Lower lobe of right lung (tissue), 2 donors: ENCODE results near the gene COL4A2. TPM values are rescaled to one million over a fixed set of nuclear protein-coding genes. Genes with fewer than 3 reads are reported as not detected.
A peak's percentile ranks its signal among the peaks of the same experiment; 100 is the strongest.

ENCODE experiments used
- ATAC-seq, 2 donors: fragments of 200-7000 bp; cut with Tn5 transposase; one replicate each; pipeline ENCODE4 v1.9.1; 2020 to 2022; ENCODE audit warnings: mild to moderate bottlenecking in 2 of 2, moderate library complexity in 2 of 2
- DNase-seq: peaks from one replicate; pipeline ENCODE4 v3.0.0-alpha.2; 2020
- H3K27ac ChIP-seq: fragments of 200-600 bp; one replicate; pipeline ENCODE4 v1.8.0; 2022
- H3K27me3 ChIP-seq: fragments of 200-600 bp; one replicate; pipeline ENCODE4 v1.8.0; 2022; ENCODE audit warnings: low read depth
- H3K36me3 ChIP-seq: fragments of 200-600 bp; one replicate; pipeline ENCODE4 v1.8.0; 2022; ENCODE audit warnings: mild to moderate bottlenecking
- H3K4me1 ChIP-seq: fragments of 200-600 bp; one replicate; pipeline ENCODE4 v1.8.0; 2022
- H3K4me3 ChIP-seq: fragments of 200-600 bp; one replicate; pipeline ENCODE4 v1.8.0; 2022; ENCODE audit warnings: mild to moderate bottlenecking
- H3K9me3 ChIP-seq: fragments of 200-600 bp; one replicate; pipeline ENCODE4 v1.8.0; 2022
- CTCF ChIP-seq: fragments of 200-600 bp; IDR thresholded peaks from one replicate; pipeline ENCODE4 v1.8.0; 2022; ENCODE audit warnings: antibody characterized with exemption, mild to moderate bottlenecking
- intact Hi-C: fragments of 100-400 bp; cut with DNase I; formaldehyde crosslinking; loops from one replicate; pipeline ENCODE4 v1.11.0; 2022
- total RNA-seq: library from RNA; stranded (reverse); fragmentation: NEBNext Ultra II Directional; extraction: Animal tissue kit (Norgen Biotek cat#: 25700); gene quantifications from one replicate; pipeline ENCODE4 v1.2.1, GENCODE V29; 2021
- donor health status: DM: no; HTN: yes; CAD: no; lungs with severe emphysema.

The COL4A2 gene
- total RNA-seq, 1 donor from 2014 or later: 185 TPM

DNA sequence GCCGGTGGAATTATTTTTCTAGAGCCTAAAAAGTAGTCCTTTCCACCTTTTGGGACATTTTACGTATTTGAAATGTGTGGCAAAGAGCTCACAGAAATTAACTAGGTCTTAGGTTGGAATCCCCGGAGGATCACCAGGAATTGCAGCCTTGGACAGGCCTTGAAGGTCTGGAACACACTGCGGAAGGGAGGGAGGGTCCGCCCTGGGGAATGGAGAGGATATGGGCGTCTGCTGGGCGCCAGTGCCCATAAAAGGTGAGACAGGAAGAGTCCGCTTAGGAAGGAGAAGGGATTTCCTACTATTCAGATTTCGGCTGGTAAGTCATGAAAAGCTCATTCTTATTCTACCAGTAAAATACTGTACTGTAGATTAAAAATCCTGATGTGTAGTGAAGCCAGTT lies 111.9 kb downstream of the COL4A2 start:
- DNase-seq (no peak), ATAC-seq (peak in 1 of 2 donors; percentile 29)
- Histone ChIP-seq H3K9me3 (no peaks in the 10 kb centered on the region), H3K27me3 (no peaks in the 10 kb centered on the region), H3K36me3 (no peaks in the 10 kb centered on the region), H3K4me3 (no peak overlapping the region), H3K27ac (peak overlapping the region; percentile 9), H3K4me1 (peaks cover 39% of the 10 kb centered on the region)
- intact Hi-C loops: no loop called here
- no peak for TF ChIP-seq CTCF

GRCh38 chr13:110419381-110419791 lies 112.3 kb downstream of the COL4A2 start:
- Histone ChIP-seq H3K4me1 (peaks cover 39% of the 10 kb centered on the region), H3K9me3 (no peaks in the 10 kb centered on the region), H3K4me3 (no peak overlapping the region), H3K36me3 (no peaks in the 10 kb centered on the region), H3K27ac (peak overlapping the region; percentile 9), H3K27me3 (no peaks in the 10 kb centered on the region)
- TF ChIP-seq CTCF: no peak
- intact Hi-C loops: no loop called here
- DNase-seq (no peak), ATAC-seq (no peak)

DNA sequence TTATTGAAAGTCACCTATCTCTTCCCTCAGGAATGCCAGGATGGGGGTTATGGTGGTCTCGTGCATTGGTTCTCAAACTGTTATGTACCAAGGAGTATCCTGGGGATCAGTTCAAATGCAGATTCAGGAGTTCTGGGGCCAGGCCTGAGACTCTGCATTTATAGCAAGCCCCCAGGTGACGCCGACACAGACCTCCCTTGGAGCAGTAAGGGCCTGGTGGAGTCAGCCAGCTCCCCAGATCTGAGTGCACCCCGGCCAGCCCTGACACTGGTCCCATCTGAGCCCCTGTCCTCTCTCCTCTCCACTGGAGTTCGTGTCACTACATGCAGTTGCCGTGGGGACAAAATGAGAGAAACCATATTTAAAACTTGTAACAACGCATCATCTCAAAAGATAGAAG lies 112.9 kb downstream of the COL4A2 start:
- H3K4me1 ChIP-seq: peaks cover 39% of the 10 kb centered on the region
- H3K36me3 ChIP-seq: no peaks in the 10 kb centered on the region
- H3K4me3 ChIP-seq: no peak overlapping the region
- TF ChIP-seq CTCF: no peak
- no peaks in the 10 kb centered on the region for H3K9me3 ChIP-seq
- H3K27me3 ChIP-seq: no peaks in the 10 kb centered on the region
- H3K27ac ChIP-seq: peak overlapping the region; percentile 9
- DNase-seq: no peak
- intact Hi-C loops: loop anchor here (10.0 kb wide), 1 partner anchor 195 kb away; no protein-coding TSS in a partner anchor
- no peak for ATAC-seq

DNA sequence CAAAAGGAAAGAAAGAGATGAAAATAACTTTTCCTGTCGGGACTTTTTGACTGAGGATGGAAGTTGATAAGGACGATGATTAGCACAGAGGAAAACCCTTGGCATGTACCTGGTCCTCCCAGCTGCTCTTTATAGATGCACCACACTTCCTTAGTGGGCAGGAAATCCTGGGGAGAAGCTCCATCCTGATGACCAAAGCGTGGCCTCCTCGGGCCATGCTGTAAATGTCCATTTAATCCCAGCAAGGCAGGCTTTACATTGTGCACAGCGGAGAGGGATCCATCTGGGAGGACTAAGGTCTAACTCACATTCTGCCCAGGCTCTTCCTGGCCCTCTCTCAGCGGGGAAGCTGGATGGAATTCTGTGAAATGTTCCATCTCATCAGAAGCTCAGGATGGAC lies 113.5 kb downstream of the COL4A2 start:
- no peak overlapping the region for H3K4me3 ChIP-seq
- peaks cover 37% of the 10 kb centered on the region for H3K4me1 ChIP-seq
- intact Hi-C loops: loop anchor here (10.0 kb wide), 1 partner anchor 196 kb away; no protein-coding TSS in a partner anchor
- TF ChIP-seq CTCF: no peak
- ATAC-seq: no peak
- no peak for DNase-seq
- H3K27me3 ChIP-seq: no peaks in the 10 kb centered on the region
- H3K27ac ChIP-seq: peak overlapping the region; percentile 9
- H3K9me3 ChIP-seq: no peaks in the 10 kb centered on the region
- peaks cover 6% of the 10 kb centered on the region for H3K36me3 ChIP-seq

DNA sequence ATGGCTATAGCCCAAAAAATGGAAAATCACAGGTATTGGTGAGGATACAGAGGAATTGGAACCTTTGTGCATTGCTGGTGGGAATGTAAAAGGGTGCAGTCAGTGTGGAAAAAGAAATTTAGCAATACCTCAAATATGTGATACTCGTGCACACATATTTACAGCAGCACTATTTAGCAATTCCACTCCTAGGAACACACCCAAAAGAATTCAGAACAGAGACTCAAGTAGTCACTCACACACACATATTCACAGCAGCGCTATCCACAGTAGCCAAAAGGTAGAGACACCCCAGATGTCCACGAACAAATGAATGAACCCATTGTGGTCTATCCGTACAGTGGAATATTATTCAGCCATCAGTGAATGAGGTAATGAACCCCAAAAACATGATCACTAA lies 114.0 kb downstream of the COL4A2 start:
- no peaks in the 10 kb centered on the region for H3K9me3 ChIP-seq
- peaks cover 33% of the 10 kb centered on the region for H3K4me1 ChIP-seq
- intact Hi-C loops: loop anchor here (10.0 kb wide), 1 partner anchor 196 kb away; no protein-coding TSS in a partner anchor
- no peaks in the 10 kb centered on the region for H3K27me3 ChIP-seq
- H3K4me3 ChIP-seq: no peak overlapping the region
- ATAC-seq (peak in 1 of 2 donors; percentile 15), DNase-seq (no peak)
- TF ChIP-seq CTCF: no peak
- H3K36me3 ChIP-seq: peaks cover 6% of the 10 kb centered on the region
- H3K27ac ChIP-seq: no peak overlapping the region
